GM12801 (cell line): ENCODE results near the gene WFIKKN1.

Experiments used
- CTCF ChIP-seq: IDR thresholded peaks from one replicate; pipeline ENCODE4 v1.5.1; 2011; ENCODE audit warnings: control low read depth; ENCODE audit not compliant: insufficient read length; ENCODE audit errors: extremely low read depth

WFIKKN1 gene

DNA sequence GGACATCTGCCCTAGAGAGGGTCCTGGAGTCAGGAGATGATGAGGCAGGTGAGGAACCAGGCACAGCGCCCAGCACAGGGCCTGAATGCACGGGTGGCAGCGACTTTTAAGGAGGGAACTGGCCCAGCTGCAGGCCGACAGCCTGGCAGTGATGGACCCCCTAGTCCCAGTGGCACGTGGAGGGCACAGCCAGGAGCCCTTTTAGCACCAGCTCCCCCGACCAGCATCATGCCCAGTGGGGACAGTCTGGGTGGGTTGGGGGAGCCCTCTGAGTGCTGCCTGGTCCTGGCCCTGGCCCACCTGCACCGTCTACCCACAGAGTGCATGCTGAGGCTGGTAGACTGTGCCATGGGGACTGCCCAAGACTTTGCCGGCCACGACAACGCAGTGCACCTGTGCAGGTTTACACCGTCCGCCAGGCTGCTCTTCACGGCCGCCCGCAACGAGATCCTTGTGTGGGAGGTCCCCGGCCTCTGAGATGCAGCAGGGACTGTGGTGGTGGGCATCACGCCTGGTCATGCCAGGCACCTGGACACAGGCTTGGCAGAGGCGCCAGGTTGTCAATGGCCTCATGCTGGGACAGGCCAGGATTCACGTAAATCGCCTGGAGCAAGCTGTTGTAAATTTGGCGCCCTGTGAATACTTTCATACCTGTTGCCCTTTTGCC lies 36.5 kb downstream of the WFIKKN1 start:
- TF ChIP-seq CTCF: no peak

- no peak for TF ChIP-seq CTCF
Measured at GRCh38 chr16:667780-668518, 37.2 kb downstream of the WFIKKN1 start, which contains the start of gene RHOT2. RHOT2 (plus strand) TSS chr16:668132; CDS start chr16:668200, 68 bp downstream.

DNA sequence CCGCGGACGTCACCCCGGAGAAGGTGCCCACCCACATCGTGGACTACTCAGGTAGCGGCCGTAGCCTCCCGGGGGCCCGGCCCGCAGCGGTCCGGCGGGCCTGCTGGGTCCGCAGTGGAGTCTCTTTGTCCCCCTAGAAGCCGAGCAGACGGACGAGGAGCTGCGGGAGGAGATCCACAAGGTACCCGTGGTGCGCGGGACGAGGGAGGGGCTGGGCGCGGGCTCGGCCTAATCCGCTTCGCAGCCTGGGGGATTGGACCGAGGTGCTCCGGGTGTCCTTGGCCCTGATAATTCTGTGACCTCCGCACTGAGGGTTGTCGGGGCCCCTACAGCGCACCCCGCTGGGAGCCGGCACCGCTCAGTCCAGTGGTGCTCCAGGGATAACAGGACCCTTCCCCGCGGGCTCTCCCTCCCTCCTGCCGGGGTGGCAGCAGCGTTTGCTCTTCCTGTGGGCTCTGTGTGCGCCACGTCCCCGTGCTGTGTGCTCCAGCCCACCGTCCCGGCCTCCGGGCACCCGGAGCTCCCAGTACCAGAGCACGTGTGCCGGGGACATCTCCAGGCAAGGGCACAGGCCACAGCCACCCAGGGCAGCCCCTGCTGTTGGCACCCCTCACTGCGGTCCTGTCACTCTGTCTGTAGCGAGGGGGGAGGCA lies 37.9 kb downstream of the WFIKKN1 start:
- TF ChIP-seq CTCF: no peak

DNA sequence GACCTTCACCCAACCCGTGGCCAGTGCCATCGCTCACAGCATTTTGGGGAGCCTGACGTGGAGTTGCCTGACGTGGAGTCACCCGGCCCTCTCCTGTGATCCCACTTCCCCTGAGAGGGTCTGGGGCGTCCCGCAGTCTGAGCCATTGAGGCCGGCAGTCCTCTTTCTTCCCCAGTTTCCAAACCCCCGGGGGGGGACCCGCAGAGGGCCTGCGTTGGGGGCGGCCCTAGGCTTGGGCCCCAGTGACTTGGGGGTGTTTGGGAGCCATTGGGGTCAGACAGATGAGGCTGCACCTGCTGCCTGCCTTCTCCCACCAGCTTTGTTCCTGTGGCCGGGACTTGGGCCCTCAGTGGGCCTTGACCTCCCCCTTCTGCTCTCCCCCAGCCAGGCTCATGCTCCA lies 38.9 kb downstream of the WFIKKN1 start:
- TF ChIP-seq CTCF: no peak

- no peak for TF ChIP-seq CTCF
Measured at GRCh38 chr16:670485-671352, 39.9 kb downstream of the WFIKKN1 start.

DNA sequence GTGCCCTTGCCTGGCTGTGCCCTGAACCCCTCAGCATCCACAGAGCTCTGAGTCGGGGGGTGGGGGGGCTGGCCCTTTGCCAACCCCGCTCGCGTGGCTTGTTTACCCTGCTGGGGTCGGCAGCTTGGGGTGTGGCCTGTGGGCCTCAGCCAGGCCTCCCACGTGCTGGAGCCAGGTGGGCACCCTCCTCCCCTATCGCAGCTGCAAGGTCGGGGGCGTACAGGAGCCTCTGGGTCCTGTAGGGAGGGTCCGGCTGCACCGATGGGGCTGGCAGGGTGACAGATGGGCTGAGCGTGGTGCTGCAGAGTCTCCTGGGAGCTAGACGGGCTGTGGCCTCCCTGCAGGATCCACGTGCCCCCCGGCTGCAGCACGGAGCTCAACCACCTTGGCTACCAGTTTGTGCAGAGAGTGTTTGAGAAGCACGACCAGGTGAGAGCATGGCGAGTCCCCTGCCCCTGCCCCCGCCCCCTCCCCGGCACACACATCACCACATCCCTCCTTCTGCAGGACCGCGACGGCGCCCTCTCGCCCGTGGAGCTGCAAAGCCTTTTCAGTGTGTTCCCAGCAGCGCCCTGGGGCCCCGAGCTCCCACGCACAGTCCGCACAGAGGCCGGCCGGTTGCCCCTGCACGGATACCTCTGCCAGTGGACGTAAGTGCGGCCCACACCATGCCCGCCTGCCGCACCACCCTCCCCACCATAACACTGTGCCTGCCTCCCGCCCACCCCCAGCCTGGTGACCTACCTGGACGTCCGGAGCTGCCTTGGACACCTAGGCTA lies 40.8 kb downstream of the WFIKKN1 start:
- no peak for TF ChIP-seq CTCF
